HepG2 (cell line): ENCODE results near the gene SMIM38. TPM values are rescaled to one million over a fixed set of nuclear protein-coding genes. Genes with fewer than 3 reads are reported as not detected.

Experiments
- ATAC-seq: fragments of 200-7000 bp; cut with Tn5 transposase; 3 replicates; pipeline ENCODE4 v1.9.1; 2020; ENCODE audit warnings: mild to moderate bottlenecking, moderate library complexity
- BruUV-seq: library from RNA; stranded (reverse); fragments of 400-500 nt; replicated peaks from 2 replicates; lab custom pipeline; 2021; lab: Mats Ljungman, UMichigan
- CTCF ChIA-PET: fragments of 300-600 bp; formaldehyde crosslinking; extraction: SDS; loops from one replicate; lab custom pipeline; 2021; ENCODE audit warnings: low total read pairs, inconsistent platforms, low intra/inter-chr PET ratio; lab: Yijun Ruan, JAX
- POLR2A ChIA-PET: fragments of 350-600 bp; sonication (Branson Sonifier 250); formaldehyde crosslinking; loops from one replicate; lab custom pipeline; 2020; ENCODE audit warnings: antibody characterized with exemption, inconsistent platforms; lab: Yijun Ruan, JAX
- DNase-seq: peaks from one replicate; pipeline ENCODE4 v3.0.0-alpha.2; 2015; ENCODE audit warnings: low spot score
- FAIRE-seq: peaks from 3 replicates; lab custom pipeline; 2011; peaks lifted over from hg19 to GRCh38; lab: Jason Lieb, UNC
- H2AFZ ChIP-seq: one replicate; pipeline ENCODE4 v1.6.1; 2011; ENCODE audit warnings: low read length, inconsistent platforms
- H3K27ac ChIP-seq: fragments of 300-600 bp; 3 replicates; pipeline ENCODE4 v1.8.0; 2011; ENCODE audit warnings: mixed run types, mild to moderate bottlenecking, mixed read lengths, low read length, inconsistent platforms; ENCODE audit not compliant: insufficient read depth; ENCODE audit errors: extremely low read length
- H3K27me3 ChIP-seq, 2 experiments: fragments of 200-600 bp in 1 of 2; 2 replicates in 1 of 2; 3 replicates in 1 of 2; pipeline versions ENCODE4 v1.6.0 to v1.8.0; 2011; ENCODE audit warnings: low read length in 2 of 2, mild to moderate bottlenecking in 2 of 2, moderate library complexity in 2 of 2, inconsistent platforms in 1 of 2; ENCODE audit not compliant: insufficient read depth in 2 of 2, control insufficient read depth in 1 of 2
- H3K36me3 ChIP-seq, 2 experiments: fragments of 200-600 bp in 1 of 2; replicated peaks in 1 of 2; 2 replicates in 1 of 2; 3 replicates in 1 of 2; pipeline versions ENCODE4 v1.5.1 to v1.8.0; 2011; ENCODE audit warnings: low read length in 2 of 2, inconsistent platforms in 1 of 2; ENCODE audit not compliant: insufficient read depth in 2 of 2, control insufficient read depth in 1 of 2
- H3K4me1 ChIP-seq: 2 replicates; pipeline ENCODE4 v1.5.1; 2012; ENCODE audit warnings: low read length, inconsistent platforms; ENCODE audit not compliant: insufficient read depth
- H3K4me2 ChIP-seq: 2 replicates; pipeline ENCODE4 v1.6.0; 2011; ENCODE audit warnings: low read depth, low read length, inconsistent platforms
- H3K4me3 ChIP-seq, 3 experiments: fragments of 200-600 bp in 1 of 3; sonication (generic), shearing (Covaris generic) in 1 of 3; replicated peaks in 1 of 3; 2 replicates each; pipeline ENCODE4 v1.5.1; 2011 to 2016; ENCODE audit warnings: low read length in 3 of 3, inconsistent platforms in 2 of 3, low read depth in 2 of 3, mild to moderate bottlenecking in 2 of 3, control low read depth in 1 of 3, mixed read lengths in 1 of 3; ENCODE audit not compliant: insufficient read depth in 1 of 3
- H3K79me2 ChIP-seq: one replicate; pipeline ENCODE4 v1.6.1; 2011; ENCODE audit warnings: low read length, inconsistent platforms; ENCODE audit not compliant: insufficient read depth
- H3K9ac ChIP-seq: 2 replicates; pipeline ENCODE4 v1.6.0; 2011; ENCODE audit warnings: mild to moderate bottlenecking, low read depth, low read length, inconsistent platforms; ENCODE audit not compliant: insufficient read depth
- H3K9me3 ChIP-seq: 2 replicates; pipeline ENCODE4 v1.5.1; 2012; ENCODE audit warnings: mild to moderate bottlenecking, low read length
- H4K20me1 ChIP-seq: 2 replicates; pipeline ENCODE4 v1.6.0; 2011; ENCODE audit warnings: inconsistent platforms, mild to moderate bottlenecking, low read length, moderate library complexity; ENCODE audit not compliant: insufficient read depth
- GFI1 ChIP-seq: sonication (generic); formaldehyde crosslinking; IDR thresholded peaks from 2 replicates; pipeline ENCODE4 v1.5.0; 2020; ENCODE audit warnings: missing genetic modification reagents, mild to moderate bottlenecking, borderline replicate concordance
- HDAC1 ChIP-seq: sonication (generic); formaldehyde crosslinking; IDR thresholded peaks from 2 replicates; pipeline ENCODE4 v1.5.1; 2020; ENCODE audit warnings: mild to moderate bottlenecking, missing genetic modification reagents
- KLF15 ChIP-seq: sonication (generic); formaldehyde crosslinking; IDR thresholded peaks from 2 replicates; pipeline ENCODE4 v1.8.1; 2023; ENCODE audit warnings: borderline replicate concordance, mild to moderate bottlenecking, inconsistent platforms, missing genetic modification reagents, mixed read lengths
- RAD21 ChIP-seq: fragments of 450-650 bp; formaldehyde crosslinking; IDR thresholded peaks from 2 replicates; pipeline ENCODE4 v1.5.0; 2020; ENCODE audit warnings: mild to moderate bottlenecking
- RAD51 ChIP-seq: fragments of 450-650 bp; IDR thresholded peaks from 2 replicates; pipeline ENCODE4 v1.6.1; 2016; ENCODE audit warnings: borderline replicate concordance
- ZNF20 ChIP-seq: sonication (generic); formaldehyde crosslinking; IDR thresholded peaks from 2 replicates; pipeline ENCODE4 v1.4.0; 2020; ENCODE audit warnings: mild to moderate bottlenecking, moderate library complexity, missing genetic modification reagents
- ZNF292 ChIP-seq: sonication (generic); formaldehyde crosslinking; IDR thresholded peaks from 2 replicates; pipeline ENCODE4 v1.8.1; 2022; ENCODE audit warnings: mild to moderate bottlenecking, low read depth, missing genetic modification reagents, borderline replicate concordance
- ZNF296 ChIP-seq: sonication (generic); formaldehyde crosslinking; conservative IDR thresholded peaks from 2 replicates; pipeline ENCODE4 v1.5.0; 2020; ENCODE audit warnings: mild to moderate bottlenecking, missing genetic modification reagents
- ZNF547 ChIP-seq: sonication (generic); formaldehyde crosslinking; IDR thresholded peaks from 2 replicates; pipeline ENCODE4 v1.5.1; 2020; ENCODE audit warnings: mild to moderate bottlenecking, missing genetic modification reagents
- ZNF790 ChIP-seq: sonication (generic); formaldehyde crosslinking; IDR thresholded peaks from 2 replicates; pipeline ENCODE4 v1.8.0; 2022; ENCODE audit warnings: missing genetic modification reagents, mild to moderate bottlenecking, borderline replicate concordance
- WGBS: methylation state at CpG from one replicate; pipeline ENCODE4 v1.1.6; 2017; ENCODE audit warnings: low lambda C conversion rate; 5-methylcytosine and 5-hydroxymethylcytosine counted together
- in situ Hi-C: cut with HindIII; loops from 2 replicates; pipeline ENCODE4 v1.10.0; 2017; ENCODE audit warnings: low pct_unique_long_range_greater_than_20kb; ENCODE audit not compliant: extremely low pct_ligation_motif_present
- intact Hi-C: fragments of 100-400 bp; cut with micrococcal nuclease; formaldehyde crosslinking; loops from one replicate; pipeline ENCODE4 v1.10.0; 2022; ENCODE audit not compliant: unreplicated experiment
- polyA plus RNA-seq, 8 experiments: library from polyadenylated mRNA; depleted of rRNA in 3 of 8; stranded (reverse) in 7 of 8; unstranded in 1 of 8; fragments of >200 nt; fragmentation: Illumina TruSeq in 4 of 8; extraction: Trizol in 4 of 8; gene quantifications; 2 replicates each; pipeline versions ENCODE4 v1.2.1 to v1.2.3, GENCODE V29; 2011 to 2016; ENCODE audit warnings: low read depth in 4 of 8, missing spikeins in 1 of 8, mixed read lengths in 1 of 8; ENCODE audit not compliant: insufficient read depth in 1 of 8
- total RNA-seq, 5 experiments: library from RNA; depleted of rRNA; stranded (reverse); fragments of >200 nt; fragmentation: Illumina TruSeq; extraction: Trizol; gene quantifications; 2 replicates each; pipeline ENCODE4 v1.2.3, GENCODE V29; 2016; ENCODE audit warnings: low read depth in 1 of 5
- TF ChIP-seq, protein P1 (sequence below): sonication (generic); formaldehyde crosslinking; IDR thresholded peaks from 2 replicates; pipeline ENCODE4 v1.9.0; 2021; ENCODE audit warnings: missing genetic modification reagents, borderline replicate concordance
- TF ChIP-seq, protein P2 (sequence below): sonication (generic); formaldehyde crosslinking; IDR thresholded peaks from 2 replicates; pipeline ENCODE4 v1.8.0; 2022; ENCODE audit warnings: missing genetic modification reagents, mild to moderate bottlenecking, borderline replicate concordance

The SMIM38 gene
- total and polyA plus RNA-seq, 2 of the 13 experiments (the other 11 are each of a cell fraction or from before 2014, with no cell fraction given): 0.30 to 0.40 TPM

DNA sequence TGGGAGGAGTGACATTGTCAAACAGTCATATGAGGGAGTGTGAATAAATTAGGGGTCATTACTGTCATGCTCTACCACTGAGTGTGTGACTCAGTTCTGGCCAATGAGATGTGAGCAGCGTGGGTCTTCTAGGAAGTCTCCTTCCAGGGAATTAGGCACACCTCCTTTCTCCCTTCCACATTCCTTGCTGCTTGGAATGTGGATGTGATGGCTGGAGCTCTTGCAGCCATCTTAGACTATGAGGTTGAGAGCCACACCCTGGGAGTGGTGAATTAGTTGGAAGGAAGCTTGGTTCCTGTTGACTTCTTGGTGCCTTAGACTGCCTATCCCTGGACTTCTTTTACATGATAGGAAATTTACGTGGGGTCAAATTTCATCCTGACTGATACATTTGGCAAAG is 36.5 kb upstream of the SMIM38 start:
- TF ChIP-seq ZNF547 (no peak), ZNF20 (CRISPR knock-in tag) (no peak)
- TF ChIP-seq, protein P1, sequence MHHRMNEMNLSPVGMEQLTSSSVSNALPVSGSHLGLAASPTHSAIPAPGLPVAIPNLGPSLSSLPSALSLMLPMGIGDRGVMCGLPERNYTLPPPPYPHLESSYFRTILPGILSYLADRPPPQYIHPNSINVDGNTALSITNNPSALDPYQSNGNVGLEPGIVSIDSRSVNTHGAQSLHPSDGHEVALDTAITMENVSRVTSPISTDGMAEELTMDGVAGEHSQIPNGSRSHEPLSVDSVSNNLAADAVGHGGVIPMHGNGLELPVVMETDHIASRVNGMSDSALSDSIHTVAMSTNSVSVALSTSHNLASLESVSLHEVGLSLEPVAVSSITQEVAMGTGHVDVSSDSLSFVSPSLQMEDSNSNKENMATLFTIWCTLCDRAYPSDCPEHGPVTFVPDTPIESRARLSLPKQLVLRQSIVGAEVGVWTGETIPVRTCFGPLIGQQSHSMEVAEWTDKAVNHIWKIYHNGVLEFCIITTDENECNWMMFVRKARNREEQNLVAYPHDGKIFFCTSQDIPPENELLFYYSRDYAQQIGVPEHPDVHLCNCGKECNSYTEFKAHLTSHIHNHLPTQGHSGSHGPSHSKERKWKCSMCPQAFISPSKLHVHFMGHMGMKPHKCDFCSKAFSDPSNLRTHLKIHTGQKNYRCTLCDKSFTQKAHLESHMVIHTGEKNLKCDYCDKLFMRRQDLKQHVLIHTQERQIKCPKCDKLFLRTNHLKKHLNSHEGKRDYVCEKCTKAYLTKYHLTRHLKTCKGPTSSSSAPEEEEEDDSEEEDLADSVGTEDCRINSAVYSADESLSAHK: no peak
- H3K9me3 ChIP-seq: no peaks in the 10 kb centered on the region
- no TSS peak for BruUV-seq
- peaks cover 30% of the 10 kb centered on the region for H3K4me1 ChIP-seq
- H4K20me1 ChIP-seq: no peaks in the 10 kb centered on the region; the same call in 1 of the 2 replicates
- no peaks in the 10 kb centered on the region for H3K36me3 ChIP-seq
- 53% methylated on average over 2 of the region's 2 CpGs for WGBS
- no peak for FAIRE-seq
- H3K4me2 ChIP-seq: no peak overlapping the region
- no peak for DNase-seq
- H3K4me3 ChIP-seq: no peak overlapping the region
- H3K27ac ChIP-seq: no peak overlapping the region
- no peak overlapping the region for H2AFZ ChIP-seq
- no peaks in the 10 kb centered on the region for H3K79me2 ChIP-seq
- no peak for ATAC-seq
- H3K27me3 ChIP-seq: peaks cover 5 to 38% of the 10 kb centered on the region in 2 experiments; a peak in 4 of 5 replicates
- POLR2A ChIA-PET: no interaction called here
- CTCF ChIA-PET: no interaction called here
- no peak overlapping the region for H3K9ac ChIP-seq
- in situ Hi-C loops (loop anchor here (5.0 kb wide), 1 partner anchor 93 kb away; no protein-coding TSS in a partner anchor), intact Hi-C loops (no loop called here)

DNA sequence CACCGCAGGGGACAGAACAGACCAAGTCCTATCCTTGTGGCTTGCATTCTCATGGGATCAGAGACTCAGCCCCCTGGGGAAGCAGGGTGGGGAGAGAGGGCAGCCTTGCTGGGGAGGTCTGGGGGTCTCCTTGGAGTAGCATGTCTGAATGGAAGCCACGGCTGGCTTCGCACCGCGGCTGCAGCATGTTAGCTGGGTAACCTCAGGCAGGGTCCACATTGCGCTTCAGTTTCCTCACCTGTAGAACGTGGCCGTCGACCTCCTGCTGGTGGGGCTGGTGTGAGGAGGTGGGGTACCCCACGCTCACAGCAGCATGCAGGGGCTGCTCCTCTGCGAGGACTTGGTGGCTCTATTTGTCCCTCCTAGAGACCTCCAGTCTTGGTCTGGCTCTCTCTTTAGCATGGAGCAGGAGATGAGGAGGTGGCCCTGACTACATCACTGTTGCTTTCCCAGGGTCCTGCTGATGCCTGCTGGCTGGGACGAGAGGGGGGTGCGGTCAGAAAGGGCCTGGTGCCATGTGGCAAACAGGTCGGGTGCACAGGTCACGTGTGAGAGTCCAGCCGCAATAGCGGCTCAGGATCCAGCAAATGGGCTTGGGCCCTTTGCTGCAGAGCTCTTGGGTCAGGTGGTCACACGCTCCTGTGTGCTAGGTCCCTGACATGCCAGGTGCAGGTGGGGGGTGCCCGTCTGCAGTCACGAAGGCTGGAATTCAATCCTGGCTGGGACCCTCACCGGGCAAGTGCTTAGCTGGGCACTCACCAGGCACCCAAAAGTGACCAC is 35.4 kb upstream of the SMIM38 start:
- Histone ChIP-seq H3K36me3 (no peaks in the 10 kb centered on the region), H3K9ac (no peak overlapping the region), H4K20me1 (no peaks in the 10 kb centered on the region; the same call in 1 of the 2 replicates), H3K79me2 (no peaks in the 10 kb centered on the region), H3K4me3 (no peak overlapping the region), H3K27ac (no peak overlapping the region), H3K4me2 (no peak overlapping the region), H2AFZ (no peak overlapping the region), H3K4me1 (peaks cover 28% of the 10 kb centered on the region), H3K9me3 (no peaks in the 10 kb centered on the region), H3K27me3 (peaks cover 5 to 27% of the 10 kb centered on the region in 2 experiments; a peak in 4 of 5 replicates)
- ATAC-seq (no peak), FAIRE-seq (no peak), DNase-seq (no peak)
- WGBS: 60% methylated on average over 9 of the region's 21 CpGs
- ChIA-PET POLR2A (interaction anchor here (0.6 kb wide), 1 partner anchor 548 kb away, joined by 5 read pairs; no protein-coding TSS in a partner anchor), CTCF (no interaction called here)
- TF ChIP-seq HDAC1 (CRISPR knock-in tag): no peak
- no peak for TF ChIP-seq RAD51
- no peak for TF ChIP-seq ZNF292
- TF ChIP-seq, protein P2, sequence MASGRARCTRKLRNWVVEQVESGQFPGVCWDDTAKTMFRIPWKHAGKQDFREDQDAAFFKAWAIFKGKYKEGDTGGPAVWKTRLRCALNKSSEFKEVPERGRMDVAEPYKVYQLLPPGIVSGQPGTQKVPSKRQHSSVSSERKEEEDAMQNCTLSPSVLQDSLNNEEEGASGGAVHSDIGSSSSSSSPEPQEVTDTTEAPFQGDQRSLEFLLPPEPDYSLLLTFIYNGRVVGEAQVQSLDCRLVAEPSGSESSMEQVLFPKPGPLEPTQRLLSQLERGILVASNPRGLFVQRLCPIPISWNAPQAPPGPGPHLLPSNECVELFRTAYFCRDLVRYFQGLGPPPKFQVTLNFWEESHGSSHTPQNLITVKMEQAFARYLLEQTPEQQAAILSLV: no peak
- TF ChIP-seq ZNF296 (CRISPR knock-in tag): no peak
- no peak for TF ChIP-seq ZNF790
- no peak for TF ChIP-seq GFI1 (CRISPR knock-in tag)
- TF ChIP-seq RAD21: no peak
- TF ChIP-seq KLF15: no peak
- intact Hi-C loops (loop anchor here (5.0 kb wide), 1 partner anchor 307 kb away; no protein-coding TSS in a partner anchor), in situ Hi-C loops (loop anchor here (5.0 to 10.0 kb wide), 2 partner anchors 175 to 537 kb away; partner anchors contain the start of gene MYEOV)
- no TSS peak for BruUV-seq
